ENCODE results near the gene DAB2IP. TPM values are rescaled to one million over a fixed set of nuclear protein-coding genes. Genes with fewer than 3 reads are reported as not detected.

DAB2IP gene
- total and polyA plus RNA-seq, 4 donors: 2.3 to 13.1 (median 5.4) TPM

DNA sequence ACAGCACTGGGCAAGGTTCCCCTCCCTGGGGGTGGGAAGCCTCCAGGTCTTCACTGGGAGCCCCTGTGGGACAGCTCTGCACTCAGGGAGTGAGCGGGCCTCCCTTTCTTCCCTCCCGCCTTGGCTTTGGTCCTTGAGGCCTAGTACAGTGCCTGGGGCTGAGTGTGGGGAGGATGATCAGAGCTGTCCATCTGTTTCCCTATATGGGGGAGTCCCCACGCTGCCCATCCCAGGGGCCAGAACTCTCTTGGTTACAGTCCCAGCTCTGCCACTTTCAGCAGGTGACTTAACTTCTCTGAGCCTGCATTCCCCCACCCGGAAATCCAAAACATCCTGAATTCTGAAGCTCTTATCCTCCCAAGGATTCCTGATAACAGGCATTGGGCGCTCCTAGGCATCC lies 42.6 kb downstream of the DAB2IP start:
- Histone ChIP-seq H3K9me3 (ENCODE audit: control insufficient read depth in 4 of 4, low read length in 3 of 4) (no peaks in the 10 kb centered on the region), H3K27me3 (ENCODE audit: control insufficient read depth in 4 of 4, insufficient read depth in 4 of 4, low read length in 3 of 4) (no peaks in the 10 kb centered on the region), H3K36me3 (ENCODE audit: control insufficient read depth in 4 of 4, insufficient read depth in 3 of 4, low read depth in 1 of 4, low read length in 3 of 4) (no peaks in the 10 kb centered on the region), H3K9ac (ENCODE audit: low read depth in 1 of 2, low read length in 2 of 2) (no peak overlapping the region), H3K4me1 (ENCODE audit: control insufficient read depth in 4 of 4, insufficient read depth in 4 of 4, low read length in 3 of 4) (no peaks in the 10 kb centered on the region), H3K4me3 (ENCODE audit: low read depth in 1 of 3, low read length in 3 of 3) (no peak overlapping the region), H3K27ac (ENCODE audit: low read depth in 1 of 2, low read length in 2 of 2) (no peak overlapping the region)
- no peak for DNase-seq (ENCODE audit: low spot score)
- no peak for TF ChIP-seq FOXA1 (IDR thresholded peaks at IDR 0.05)
- TF ChIP-seq RXRA (IDR thresholded peaks at IDR 0.05): no peak
- TF ChIP-seq, protein P1, sequence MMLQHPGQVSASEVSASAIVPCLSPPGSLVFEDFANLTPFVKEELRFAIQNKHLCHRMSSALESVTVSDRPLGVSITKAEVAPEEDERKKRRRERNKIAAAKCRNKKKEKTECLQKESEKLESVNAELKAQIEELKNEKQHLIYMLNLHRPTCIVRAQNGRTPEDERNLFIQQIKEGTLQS (IDR thresholded peaks at IDR 0.05): no peak
- no peak for TF ChIP-seq HNF4G (IDR thresholded peaks at IDR 0.05)
- no peak for TF ChIP-seq FOXA2 (IDR thresholded peaks at IDR 0.05)
- TF ChIP-seq YY1 (IDR thresholded peaks at IDR 0.05): no peak
- no peak for TF ChIP-seq JUND (IDR thresholded peaks at IDR 0.05)
- TF ChIP-seq NR2F2 (IDR thresholded peaks at IDR 0.05): no peak
- TF ChIP-seq EGR1 (IDR thresholded peaks at IDR 0.05; ENCODE audit: low read depth in 2 of 2): no peak
- TF ChIP-seq, protein P2, sequence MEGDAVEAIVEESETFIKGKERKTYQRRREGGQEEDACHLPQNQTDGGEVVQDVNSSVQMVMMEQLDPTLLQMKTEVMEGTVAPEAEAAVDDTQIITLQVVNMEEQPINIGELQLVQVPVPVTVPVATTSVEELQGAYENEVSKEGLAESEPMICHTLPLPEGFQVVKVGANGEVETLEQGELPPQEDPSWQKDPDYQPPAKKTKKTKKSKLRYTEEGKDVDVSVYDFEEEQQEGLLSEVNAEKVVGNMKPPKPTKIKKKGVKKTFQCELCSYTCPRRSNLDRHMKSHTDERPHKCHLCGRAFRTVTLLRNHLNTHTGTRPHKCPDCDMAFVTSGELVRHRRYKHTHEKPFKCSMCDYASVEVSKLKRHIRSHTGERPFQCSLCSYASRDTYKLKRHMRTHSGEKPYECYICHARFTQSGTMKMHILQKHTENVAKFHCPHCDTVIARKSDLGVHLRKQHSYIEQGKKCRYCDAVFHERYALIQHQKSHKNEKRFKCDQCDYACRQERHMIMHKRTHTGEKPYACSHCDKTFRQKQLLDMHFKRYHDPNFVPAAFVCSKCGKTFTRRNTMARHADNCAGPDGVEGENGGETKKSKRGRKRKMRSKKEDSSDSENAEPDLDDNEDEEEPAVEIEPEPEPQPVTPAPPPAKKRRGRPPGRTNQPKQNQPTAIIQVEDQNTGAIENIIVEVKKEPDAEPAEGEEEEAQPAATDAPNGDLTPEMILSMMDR (IDR thresholded peaks at IDR 0.05; ENCODE audit: low read depth, low read length, missing input control): no peak
- TF ChIP-seq SP1 (IDR thresholded peaks at IDR 0.05): no peak
- TF ChIP-seq, protein P3, sequence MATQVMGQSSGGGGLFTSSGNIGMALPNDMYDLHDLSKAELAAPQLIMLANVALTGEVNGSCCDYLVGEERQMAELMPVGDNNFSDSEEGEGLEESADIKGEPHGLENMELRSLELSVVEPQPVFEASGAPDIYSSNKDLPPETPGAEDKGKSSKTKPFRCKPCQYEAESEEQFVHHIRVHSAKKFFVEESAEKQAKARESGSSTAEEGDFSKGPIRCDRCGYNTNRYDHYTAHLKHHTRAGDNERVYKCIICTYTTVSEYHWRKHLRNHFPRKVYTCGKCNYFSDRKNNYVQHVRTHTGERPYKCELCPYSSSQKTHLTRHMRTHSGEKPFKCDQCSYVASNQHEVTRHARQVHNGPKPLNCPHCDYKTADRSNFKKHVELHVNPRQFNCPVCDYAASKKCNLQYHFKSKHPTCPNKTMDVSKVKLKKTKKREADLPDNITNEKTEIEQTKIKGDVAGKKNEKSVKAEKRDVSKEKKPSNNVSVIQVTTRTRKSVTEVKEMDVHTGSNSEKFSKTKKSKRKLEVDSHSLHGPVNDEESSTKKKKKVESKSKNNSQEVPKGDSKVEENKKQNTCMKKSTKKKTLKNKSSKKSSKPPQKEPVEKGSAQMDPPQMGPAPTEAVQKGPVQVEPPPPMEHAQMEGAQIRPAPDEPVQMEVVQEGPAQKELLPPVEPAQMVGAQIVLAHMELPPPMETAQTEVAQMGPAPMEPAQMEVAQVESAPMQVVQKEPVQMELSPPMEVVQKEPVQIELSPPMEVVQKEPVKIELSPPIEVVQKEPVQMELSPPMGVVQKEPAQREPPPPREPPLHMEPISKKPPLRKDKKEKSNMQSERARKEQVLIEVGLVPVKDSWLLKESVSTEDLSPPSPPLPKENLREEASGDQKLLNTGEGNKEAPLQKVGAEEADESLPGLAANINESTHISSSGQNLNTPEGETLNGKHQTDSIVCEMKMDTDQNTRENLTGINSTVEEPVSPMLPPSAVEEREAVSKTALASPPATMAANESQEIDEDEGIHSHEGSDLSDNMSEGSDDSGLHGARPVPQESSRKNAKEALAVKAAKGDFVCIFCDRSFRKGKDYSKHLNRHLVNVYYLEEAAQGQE (IDR thresholded peaks at IDR 0.05): no peak
- TF ChIP-seq GABPA (IDR thresholded peaks at IDR 0.05 in 1 of 2, conservative IDR thresholded peaks at IDR 0.05 in 1 of 2): no peak
- no peak for TF ChIP-seq RAD21 (IDR thresholded peaks at IDR 0.05)
- TF ChIP-seq, protein P4, sequence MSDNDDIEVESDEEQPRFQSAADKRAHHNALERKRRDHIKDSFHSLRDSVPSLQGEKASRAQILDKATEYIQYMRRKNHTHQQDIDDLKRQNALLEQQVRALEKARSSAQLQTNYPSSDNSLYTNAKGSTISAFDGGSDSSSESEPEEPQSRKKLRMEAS (IDR thresholded peaks at IDR 0.05): no peak
- TF ChIP-seq, protein P5, sequence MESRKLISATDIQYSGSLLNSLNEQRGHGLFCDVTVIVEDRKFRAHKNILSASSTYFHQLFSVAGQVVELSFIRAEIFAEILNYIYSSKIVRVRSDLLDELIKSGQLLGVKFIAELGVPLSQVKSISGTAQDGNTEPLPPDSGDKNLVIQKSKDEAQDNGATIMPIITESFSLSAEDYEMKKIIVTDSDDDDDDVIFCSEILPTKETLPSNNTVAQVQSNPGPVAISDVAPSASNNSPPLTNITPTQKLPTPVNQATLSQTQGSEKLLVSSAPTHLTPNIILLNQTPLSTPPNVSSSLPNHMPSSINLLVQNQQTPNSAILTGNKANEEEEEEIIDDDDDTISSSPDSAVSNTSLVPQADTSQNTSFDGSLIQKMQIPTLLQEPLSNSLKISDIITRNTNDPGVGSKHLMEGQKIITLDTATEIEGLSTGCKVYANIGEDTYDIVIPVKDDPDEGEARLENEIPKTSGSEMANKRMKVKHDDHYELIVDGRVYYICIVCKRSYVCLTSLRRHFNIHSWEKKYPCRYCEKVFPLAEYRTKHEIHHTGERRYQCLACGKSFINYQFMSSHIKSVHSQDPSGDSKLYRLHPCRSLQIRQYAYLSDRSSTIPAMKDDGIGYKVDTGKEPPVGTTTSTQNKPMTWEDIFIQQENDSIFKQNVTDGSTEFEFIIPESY (IDR thresholded peaks at IDR 0.05): no peak
- 89% methylated on average over 5 of the region's 5 CpGs for WGBS

DNA sequence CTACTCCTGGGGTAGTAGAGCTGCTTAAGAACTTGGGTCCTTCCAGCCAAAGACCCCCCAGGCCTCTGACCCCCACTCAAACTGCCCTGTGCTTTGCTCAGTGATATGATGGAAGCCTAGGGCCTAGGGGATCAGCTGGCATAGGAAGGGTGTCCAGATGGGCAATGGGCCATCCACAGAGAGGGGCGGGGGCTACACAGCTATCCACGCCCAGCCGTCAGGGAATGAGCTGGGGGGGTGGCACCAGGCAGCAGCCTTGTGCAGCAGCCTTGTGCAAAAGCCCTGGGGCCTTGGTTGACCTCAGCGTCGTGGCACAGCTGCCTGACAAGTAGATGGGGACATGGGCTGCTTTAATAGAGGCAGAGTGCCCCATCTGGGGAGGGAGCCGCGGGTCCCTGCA lies 43.2 kb downstream of the DAB2IP start:
- Histone ChIP-seq H3K27ac (ENCODE audit: low read depth in 1 of 2, low read length in 2 of 2) (no peak overlapping the region), H3K36me3 (ENCODE audit: control insufficient read depth in 4 of 4, insufficient read depth in 3 of 4, low read depth in 1 of 4, low read length in 3 of 4) (no peaks in the 10 kb centered on the region), H3K9me3 (ENCODE audit: control insufficient read depth in 4 of 4, low read length in 3 of 4) (no peaks in the 10 kb centered on the region), H3K4me3 (ENCODE audit: low read depth in 1 of 3, low read length in 3 of 3) (no peak overlapping the region), H3K9ac (ENCODE audit: low read depth in 1 of 2, low read length in 2 of 2) (no peak overlapping the region), H3K27me3 (ENCODE audit: control insufficient read depth in 4 of 4, insufficient read depth in 4 of 4, low read length in 3 of 4) (no peaks in the 10 kb centered on the region), H3K4me1 (ENCODE audit: control insufficient read depth in 4 of 4, insufficient read depth in 4 of 4, low read length in 3 of 4) (no peaks in the 10 kb centered on the region)
- TF ChIP-seq HNF4A (conservative IDR thresholded peaks at IDR 0.05) (no peak), YY1 (IDR thresholded peaks at IDR 0.05) (no peak), SP1 (IDR thresholded peaks at IDR 0.05) (no peak), FOXA1 (IDR thresholded peaks at IDR 0.05) (no peak), RAD21 (IDR thresholded peaks at IDR 0.05) (no peak), JUND (IDR thresholded peaks at IDR 0.05) (no peak), EGR1 (IDR thresholded peaks at IDR 0.05; ENCODE audit: low read depth in 2 of 2) (no peak), FOXA2 (IDR thresholded peaks at IDR 0.05) (no peak), GABPA (IDR thresholded peaks at IDR 0.05 in 1 of 2, conservative IDR thresholded peaks at IDR 0.05 in 1 of 2) (no peak), NR2F2 (IDR thresholded peaks at IDR 0.05) (no peak), HNF4G (IDR thresholded peaks at IDR 0.05) (no peak), TAF1 (conservative IDR thresholded peaks at IDR 0.05) (no peak)
- TF ChIP-seq, protein P1 (IDR thresholded peaks at IDR 0.05): no peak
- TF ChIP-seq, protein P4 (IDR thresholded peaks at IDR 0.05): no peak
- no peak for DNase-seq (ENCODE audit: low spot score)
- 90% methylated on average over 7 of the region's 7 CpGs for WGBS

Measured in liver (tissue), 9 donors.